Frontal cortex (tissue), 4 donors: ENCODE data around the gene EEF1A1. TPM values are rescaled to one million over a fixed set of nuclear protein-coding genes. Genes with fewer than 3 reads are reported as not detected.
"Not testable (repeated sequence)": the region's sequence is repeated elsewhere in the genome, so short reads cannot be mapped to it uniquely, and the experiment has no call there.

Experiments
- DNase-seq, 2 donors: peaks; one replicate each; pipeline ENCODE4 v3.0.0; 2012; ENCODE audit warnings: low spot score in 2 of 2
- FAIRE-seq: peaks from 2 replicates; lab custom pipeline; 2012; peaks lifted over from hg19 to GRCh38; lab: Jason Lieb, UNC
- small RNA-seq: library from RNA; depleted of rRNA; stranded (forward); fragments of <200 nt; gene quantifications from one replicate; pipeline ENCODE3, GENCODE V24; 2014
- total RNA-seq: library from RNA; depleted of rRNA; stranded (reverse); fragments of >200 nt; gene quantifications from one replicate; pipeline ENCODE4 v1.2.3, GENCODE V29; 2014
- donor health status: control.
- donor health status: control.
- donor health status: control.

Gene EEF1A1
- total RNA-seq, 1 donor from 2014 or later: 20,614 TPM

DNA sequence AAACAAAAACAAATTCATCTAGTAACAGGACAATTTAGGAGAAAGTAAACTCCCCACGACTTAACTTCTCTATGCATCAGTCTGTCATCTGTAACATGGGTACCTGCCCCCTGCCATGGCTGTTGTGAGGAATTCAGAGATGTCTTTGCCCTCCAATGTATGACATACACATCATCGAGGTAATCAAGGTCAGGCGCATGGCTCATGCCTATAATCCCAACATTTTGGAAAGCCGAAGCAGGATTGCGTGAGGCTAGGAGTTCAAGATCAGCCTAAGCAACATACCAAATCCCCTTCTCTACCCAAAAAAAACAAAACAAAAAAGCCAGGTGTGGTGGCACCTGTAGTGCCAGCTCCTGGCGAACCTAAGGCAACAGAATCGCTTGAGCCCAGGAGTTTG is 9.0 kb downstream of the EEF1A1 start:
- FAIRE-seq (no peak), DNase-seq (no peak)

GRCh38 chr6:73509851-73510250 is 11.0 kb downstream of the EEF1A1 start:
- FAIRE-seq (no peak), DNase-seq (no peak)

GRCh38 chr6:73508776-73509175 is 12.1 kb downstream of the EEF1A1 start:
- no peak for FAIRE-seq

DNA sequence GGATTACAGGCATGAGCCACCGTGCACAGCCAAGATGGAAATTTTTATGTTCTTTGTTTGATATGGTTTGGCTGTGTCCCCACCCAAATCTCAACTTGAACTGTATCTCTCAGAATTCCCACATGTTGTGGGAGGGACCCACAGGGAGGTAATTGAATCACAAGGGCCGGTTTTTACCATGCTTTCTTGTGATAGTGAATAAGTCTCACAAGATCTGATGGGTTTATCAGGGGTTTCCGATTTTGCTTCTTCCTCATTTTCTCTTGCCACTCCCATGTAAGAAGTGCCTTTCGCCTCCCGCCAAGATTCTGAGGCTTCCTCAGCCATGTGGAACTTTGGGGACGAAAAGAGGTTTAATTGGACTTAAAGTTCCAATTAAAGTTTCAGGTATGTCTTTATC is 14.6 kb downstream of the EEF1A1 start:
- no peak for DNase-seq
- no peak for FAIRE-seq

More at GRCh38 chr6:73508776-73509175, 12.1 kb downstream of the EEF1A1 start:
- DNase-seq: no peak

- FAIRE-seq, DNase-seq: not testable (repeated sequence)
Measured at GRCh38 chr6:73505705-73506104, 15.1 kb downstream of the EEF1A1 start.

DNA sequence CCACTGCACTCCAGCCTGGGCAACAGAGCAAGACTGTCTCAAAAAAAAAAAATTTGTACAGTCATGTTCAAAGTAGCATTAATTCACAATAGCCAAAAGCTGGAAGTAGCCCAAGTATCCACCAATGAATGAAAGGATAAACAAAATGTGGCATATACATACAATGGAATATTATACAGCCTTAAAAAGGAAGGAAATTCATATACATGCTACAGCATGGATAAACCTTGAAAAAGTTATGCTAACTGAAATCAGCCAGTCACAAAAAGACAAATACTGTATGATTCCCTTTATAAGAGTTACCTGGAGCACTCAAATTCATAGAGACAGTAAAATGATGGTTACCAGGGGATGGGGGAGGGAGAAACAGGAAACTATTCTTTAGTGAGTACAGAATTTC is 15.7 kb downstream of the EEF1A1 start:
- no peak for DNase-seq
- FAIRE-seq: no peak

GRCh38 chr6:73504160-73504559 is 16.7 kb downstream of the EEF1A1 start:
- FAIRE-seq: no peak
- DNase-seq: no peak

DNA sequence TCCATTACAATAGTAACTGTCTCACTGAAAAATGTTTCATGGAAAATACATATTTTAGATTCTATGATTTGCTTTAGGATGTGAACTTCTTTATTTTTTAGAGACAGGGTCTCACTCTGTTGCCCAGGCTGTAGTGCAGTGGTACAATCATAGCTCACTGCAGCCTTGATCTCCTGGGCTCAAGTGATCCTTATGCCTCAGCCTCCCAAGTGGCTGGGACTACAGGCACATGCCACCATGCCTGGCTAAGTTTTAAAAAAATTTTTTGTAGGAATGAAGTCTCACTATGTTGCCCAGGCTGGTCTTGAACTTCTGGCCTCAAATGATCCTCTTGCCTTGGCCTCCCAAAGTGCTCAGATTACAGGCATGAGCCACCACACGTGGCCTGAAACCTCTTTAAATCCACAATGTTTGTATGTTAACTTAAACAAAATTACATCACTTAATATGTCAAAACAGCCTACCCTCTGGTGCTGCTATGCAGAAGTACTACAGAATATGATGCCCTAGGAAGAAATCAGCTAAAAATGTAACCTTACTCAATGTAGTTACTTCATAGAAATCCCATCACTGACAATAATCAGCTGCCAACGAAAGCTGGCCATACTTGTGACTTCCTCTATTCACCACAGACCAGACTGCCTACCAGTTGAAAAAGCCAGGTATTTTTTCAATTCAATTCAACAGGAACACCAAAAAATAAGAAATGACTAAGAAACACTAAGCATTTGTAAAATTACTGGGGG is 17.6 kb downstream of the EEF1A1 start:
- DNase-seq: no peak
- FAIRE-seq: no peak

DNA sequence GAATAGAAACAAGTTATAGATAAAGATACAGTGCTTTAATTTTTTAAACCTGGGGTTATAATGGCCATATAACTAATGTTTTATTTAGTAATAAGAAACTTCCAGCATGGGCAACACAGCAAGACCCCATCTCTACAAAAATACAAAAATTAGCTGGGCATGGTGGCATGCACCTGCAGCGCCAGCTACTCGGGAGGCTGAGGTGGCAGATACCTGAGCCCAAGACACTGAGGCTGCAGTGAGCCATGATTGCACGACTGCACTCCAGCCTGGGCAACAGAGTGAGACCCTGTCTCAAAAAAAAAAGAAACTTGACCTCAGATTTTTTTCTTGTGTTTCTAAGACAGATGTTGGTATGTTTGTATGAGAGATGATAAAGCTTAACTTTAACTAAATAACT is 22.9 kb downstream of the EEF1A1 start:
- DNase-seq (no peak), FAIRE-seq (no peak)

DNA sequence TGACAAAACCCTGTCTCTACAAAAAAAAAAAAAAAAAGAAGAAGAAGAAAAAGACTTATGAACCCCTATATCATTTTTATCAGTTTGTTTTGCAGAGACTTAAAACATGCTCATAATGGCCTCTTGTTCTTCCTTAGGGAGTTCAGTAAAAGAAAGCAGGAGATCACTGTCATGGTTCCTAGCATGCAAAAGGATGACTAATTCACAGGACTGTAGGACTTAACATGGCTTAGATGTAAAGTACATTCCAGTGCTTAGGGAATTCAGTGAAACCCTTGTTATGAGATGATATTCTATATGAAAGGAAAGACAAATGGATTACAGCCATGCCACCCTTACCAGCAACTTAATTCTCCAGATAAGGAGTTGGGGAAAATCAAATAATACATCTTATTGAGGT is 29.5 kb downstream of the EEF1A1 start:
- DNase-seq: no peak
- no peak for FAIRE-seq

GRCh38 chr6:73487473-73487872 is 33.4 kb downstream of the EEF1A1 start:
- no peak for FAIRE-seq
- DNase-seq: no peak

DNA sequence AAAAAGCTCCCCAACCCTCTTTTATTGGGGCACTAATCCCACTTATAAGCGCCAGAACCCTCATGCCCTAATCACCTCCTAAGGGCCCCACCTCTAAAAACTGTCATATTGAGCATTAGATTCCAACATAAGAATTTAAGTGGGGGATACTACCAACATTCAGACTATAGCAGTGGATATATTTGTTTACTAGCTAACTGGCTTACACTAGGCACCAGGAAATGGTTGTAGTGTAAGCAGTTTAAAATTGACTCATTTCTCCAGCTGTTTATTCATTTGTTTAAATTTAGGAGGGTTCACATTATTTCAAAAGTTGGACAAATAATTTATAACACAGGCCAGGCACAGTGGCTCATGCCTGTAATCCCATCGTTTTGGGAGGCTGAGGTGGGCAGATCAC is 36.4 kb downstream of the EEF1A1 start:
- FAIRE-seq (no peak), DNase-seq (no peak)

- FAIRE-seq: no peak
Measured at GRCh38 chr6:73481969-73482368, 38.9 kb downstream of the EEF1A1 start.

DNA sequence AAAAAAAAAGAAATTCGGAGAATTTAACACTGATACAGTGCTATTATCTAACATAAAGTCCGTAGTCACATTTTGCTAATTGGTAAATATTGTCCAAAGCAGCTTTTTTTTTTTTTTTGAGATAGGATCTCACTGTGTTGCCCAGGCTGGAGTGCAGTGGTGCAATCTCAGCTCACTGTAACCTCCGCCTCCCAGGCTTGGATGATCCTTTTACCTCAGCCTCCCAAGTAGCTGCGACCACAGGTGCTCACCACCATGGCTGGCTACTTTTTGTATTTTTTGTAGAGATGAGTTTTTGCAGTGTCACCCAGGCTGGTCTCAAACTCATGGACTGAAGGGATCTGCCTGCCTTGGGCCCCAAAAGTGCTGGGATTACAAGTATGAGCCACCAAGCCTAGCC is 43.4 kb downstream of the EEF1A1 start:
- no peak for DNase-seq
- FAIRE-seq: no peak

More at GRCh38 chr6:73481969-73482368, 38.9 kb downstream of the EEF1A1 start:
- no peak for DNase-seq

- FAIRE-seq (no peak), DNase-seq (no peak)
Measured at GRCh38 chr6:73476723-73477122, 44.1 kb downstream of the EEF1A1 start.

GRCh38 chr6:73471686-73472290 is 49.0 kb downstream of the EEF1A1 start:
- no peak for DNase-seq
- no peak for FAIRE-seq

Small RNAs within 50 kb of the gene (small RNA-seq; reads per million reads assigned to genes)
- gene AL603910.2 (not detected), gene RN7SL827P (not detected)

Other genes with a start within 250 kb of the EEF1A1 start
- gene DPPA5, start 166.8 kb downstream of the EEF1A1 start, total RNA-seq: not detected
- 0.41 TPM for gene KHDC3L, start 158.4 kb downstream of the EEF1A1 start, total RNA-seq
- not detected for gene OOEP, start 151.1 kb downstream of the EEF1A1 start, total RNA-seq
- 0.41 TPM for gene DDX43, start 126.2 kb downstream of the EEF1A1 start, total RNA-seq
- gene CGAS, start 68.7 kb downstream of the EEF1A1 start, total RNA-seq: 1.2 TPM
- 19.6 TPM for gene MTO1, start 59.3 kb downstream of the EEF1A1 start, total RNA-seq
- 29.8 TPM for gene SLC17A5, start 133.0 kb upstream of the EEF1A1 start, total RNA-seq
- 1.6 TPM for gene CD109, start 175.2 kb upstream of the EEF1A1 start, total RNA-seq